Activated naive CD4-positive, alpha-beta T cell treated with Interleukin-2 at 50 U/mL for 16 hours (primary cell): Measurements from ENCODE around the gene PPP2R5B.
"Not testable (repeated sequence)": the region's sequence is repeated elsewhere in the genome, so short reads cannot be mapped to it uniquely, and the experiment has no call there.

Experiments
- DNase-seq: peaks from one replicate; pipeline ENCODE4 v3.0.0-alpha.2; 2020

PPP2R5B gene

DNA sequence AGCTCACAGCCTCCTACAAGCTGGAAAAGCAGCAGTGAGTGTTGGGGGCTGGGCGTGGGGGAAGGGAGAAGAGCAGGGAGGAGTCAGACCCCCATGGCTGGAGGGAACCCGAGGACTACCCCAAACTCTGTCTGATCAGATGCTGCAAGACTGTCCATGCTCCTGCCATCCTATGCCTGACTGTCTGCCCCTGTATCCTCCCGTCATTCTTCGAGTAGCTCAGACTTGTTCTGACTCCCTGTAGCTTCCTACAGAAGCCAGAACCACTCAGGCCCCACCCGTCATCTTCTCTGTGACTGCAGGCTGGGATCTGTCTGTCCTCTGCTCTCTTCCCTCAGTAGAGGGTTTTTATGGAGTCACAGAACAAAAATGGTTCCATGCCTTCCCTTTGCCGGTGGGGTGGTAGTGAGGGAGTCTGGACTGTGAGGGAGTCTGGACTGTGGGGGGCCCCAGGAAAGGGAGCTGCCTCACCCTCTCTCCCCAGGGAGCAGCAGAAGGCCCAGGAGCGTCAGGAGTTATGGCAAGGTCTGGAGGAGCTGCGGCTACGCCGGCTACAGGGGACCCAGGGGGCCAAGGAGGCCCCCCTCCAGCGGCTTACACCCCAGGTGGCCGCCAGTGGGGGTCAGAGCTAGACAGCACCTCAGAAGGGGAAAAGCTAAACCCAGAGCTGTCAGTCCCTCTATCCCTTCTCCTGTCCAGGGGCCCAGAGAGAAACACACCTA, 8.9 kb downstream of the PPP2R5B start:
- DNase-seq: no peak

DNA sequence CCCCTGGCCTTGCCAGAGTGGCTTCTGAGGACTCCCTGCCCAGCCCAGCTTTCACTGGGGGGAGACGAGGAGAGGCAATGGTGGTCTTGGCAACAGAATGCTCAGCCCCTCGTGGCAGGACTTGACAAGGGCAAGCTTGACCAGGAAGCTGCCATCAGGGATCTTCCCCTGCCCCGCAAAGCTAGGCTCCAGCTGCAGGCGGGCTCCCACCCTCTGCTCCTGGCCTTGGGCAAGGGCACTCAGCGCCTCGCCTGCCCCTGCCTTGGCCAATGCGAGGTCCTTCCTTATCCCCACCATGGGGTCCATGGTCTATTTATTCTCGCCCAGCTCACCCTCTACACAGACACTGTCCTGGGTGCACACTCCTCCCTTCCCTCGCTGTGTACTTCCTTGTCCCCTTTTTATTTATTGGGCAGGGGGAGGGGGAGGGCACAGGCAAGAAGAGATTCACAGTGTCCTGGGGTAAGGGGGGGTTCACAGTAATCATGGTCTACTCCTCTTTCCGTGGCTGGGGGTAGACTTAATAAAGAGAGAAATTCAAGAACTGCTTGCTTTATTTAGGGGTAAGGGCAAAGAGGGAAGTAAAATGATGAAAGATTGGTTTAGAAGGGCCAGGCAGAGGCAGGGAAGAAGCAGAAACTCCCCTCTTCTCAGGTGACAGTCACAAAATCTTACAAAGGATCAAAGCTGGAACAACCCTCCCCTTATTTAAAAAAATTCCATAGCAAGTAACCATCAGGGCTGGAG, 9.6 kb downstream of the PPP2R5B start:
- no peak for DNase-seq

DNA sequence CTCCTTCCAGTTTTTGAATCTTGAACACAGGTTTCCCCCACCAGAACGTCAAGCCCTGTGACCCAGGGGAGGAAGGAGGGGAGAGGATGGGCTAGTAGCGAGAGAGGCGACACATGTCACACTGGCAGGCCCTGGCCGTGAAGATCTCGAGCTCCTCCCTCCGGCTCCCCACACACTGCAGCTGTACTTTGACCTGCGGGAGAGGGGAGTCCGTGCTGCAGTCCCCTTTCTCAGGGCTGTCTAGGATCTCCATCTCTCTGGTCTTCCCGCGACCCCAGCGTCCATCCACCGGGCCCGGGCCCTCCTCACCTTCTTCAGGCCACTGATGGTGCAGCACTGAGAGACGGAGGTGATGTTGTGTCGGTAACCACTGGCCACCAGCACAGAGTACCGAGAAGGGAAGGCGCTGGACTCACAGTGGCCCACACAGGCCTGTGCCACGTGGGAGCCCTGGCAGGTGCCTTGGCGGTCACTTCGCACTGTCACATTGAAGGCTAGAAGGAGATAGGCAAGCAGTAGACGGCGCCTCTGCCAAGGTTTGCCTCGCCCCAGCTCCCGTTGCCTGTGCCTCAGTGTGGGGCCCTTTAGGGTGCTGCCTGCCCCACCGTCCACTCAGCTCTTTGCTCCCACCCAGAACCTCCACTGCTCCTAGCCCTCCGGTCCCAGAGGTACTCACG, 10.3 kb downstream of the PPP2R5B start:
- DNase-seq: no peak

DNA sequence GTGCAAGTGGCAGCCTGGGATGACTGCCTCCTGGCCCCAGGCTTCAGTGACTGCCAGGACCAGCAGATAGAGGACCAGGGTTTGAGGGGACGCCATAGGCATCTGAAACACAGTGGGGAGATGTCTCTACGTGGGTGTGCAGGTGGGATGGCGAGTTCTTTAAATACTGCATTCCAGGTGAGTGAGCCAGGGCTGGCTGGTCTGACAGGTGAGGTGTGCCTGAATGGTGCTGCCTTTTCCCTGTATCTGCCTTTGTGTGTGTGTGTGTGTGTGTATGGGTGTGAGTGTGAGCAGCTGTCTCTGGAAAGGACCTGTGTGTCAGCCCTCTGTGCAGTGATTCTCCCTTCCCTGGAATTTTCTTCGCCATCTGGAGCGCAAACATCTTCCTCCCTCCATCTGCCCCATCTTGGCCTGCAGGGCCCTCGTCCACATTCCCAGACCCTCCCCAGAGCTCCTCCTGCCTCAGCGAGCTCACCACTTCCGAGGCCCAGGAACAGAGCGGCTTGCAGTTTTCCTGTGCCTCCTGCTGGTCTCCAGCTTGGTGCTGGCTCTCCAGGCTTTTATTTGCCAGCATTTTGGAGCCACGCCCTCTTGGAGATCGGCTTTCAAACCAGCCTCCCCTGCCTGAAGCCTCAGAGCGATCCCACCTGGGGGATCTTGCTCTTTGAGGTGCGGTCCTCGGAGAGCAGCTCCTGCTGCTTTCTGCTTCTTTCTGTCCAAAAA, 11.0 kb downstream of the PPP2R5B start, which contains the start of gene GPHA2:
GPHA2 (minus strand) TSS at position 535 of the 723 bp plus-strand sequence; CDS start at position 102, 433 bp downstream.
- DNase-seq: no peak

DNA sequence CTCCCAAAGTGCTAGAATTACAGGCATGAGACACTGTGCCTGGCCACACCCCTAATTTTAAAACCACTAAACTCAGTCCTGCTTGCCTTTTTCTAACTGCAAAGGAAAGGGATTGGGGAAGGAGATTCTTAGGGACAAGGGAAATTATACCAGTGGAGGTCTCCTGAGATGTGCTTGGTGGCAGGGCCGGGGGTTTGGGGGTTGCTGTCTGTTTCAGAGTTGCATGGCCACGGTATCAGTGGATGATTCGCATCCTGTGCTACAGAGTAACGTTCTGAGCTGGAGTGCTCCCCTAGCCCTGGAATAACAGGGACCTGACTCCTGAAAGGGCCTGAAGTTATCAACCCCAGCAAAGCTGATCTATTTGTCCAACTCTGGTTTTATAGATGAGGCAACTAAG, 12.1 kb downstream of the PPP2R5B start:
- DNase-seq: no peak

DNA sequence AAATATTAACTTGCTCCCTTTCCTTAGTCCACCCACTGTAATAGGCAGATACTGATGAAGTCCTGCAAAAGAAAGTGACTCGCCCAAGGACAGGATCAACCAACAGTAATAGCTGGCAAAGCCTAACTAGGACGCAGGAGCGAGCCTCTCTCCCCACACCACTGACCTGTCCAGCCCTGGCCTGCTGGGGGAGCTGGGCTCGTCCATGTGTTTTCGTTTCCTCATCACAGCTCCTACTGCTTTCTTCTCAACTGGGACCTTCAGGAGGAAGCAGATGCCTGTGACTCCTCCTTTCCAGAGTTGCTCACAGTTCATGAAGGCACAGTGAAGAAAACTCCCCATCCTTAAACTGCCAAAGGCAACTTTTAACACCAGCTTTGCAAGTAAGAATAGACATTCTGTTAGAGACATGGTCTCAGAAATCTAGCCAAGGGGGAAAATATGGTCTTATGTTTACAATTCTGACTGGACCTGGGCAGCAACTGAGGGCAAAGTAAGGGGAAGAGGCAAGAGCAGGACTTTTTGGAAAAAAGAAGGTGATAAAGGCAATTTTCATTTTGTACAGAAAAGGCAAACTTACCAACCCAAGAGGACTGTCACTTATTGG, 22.8 kb downstream of the PPP2R5B start:
- no peak for DNase-seq

- no peak for DNase-seq
Measured at GRCh38 chr11:64951529-64951928, 27.0 kb downstream of the PPP2R5B start.

GRCh38 chr11:64954201-64954600, 29.7 kb downstream of the PPP2R5B start:
- no peak for DNase-seq

- no peak for DNase-seq
Measured at GRCh38 chr11:64959498-64959897, 35.0 kb downstream of the PPP2R5B start.

GRCh38 chr11:64960719-64961118, 36.2 kb downstream of the PPP2R5B start:
- no peak for DNase-seq

GRCh38 chr11:64963072-64963631, 38.7 kb downstream of the PPP2R5B start:
- DNase-seq: no peak

GRCh38 chr11:64967375-64967774, 42.9 kb downstream of the PPP2R5B start:
- no peak for DNase-seq

DNA sequence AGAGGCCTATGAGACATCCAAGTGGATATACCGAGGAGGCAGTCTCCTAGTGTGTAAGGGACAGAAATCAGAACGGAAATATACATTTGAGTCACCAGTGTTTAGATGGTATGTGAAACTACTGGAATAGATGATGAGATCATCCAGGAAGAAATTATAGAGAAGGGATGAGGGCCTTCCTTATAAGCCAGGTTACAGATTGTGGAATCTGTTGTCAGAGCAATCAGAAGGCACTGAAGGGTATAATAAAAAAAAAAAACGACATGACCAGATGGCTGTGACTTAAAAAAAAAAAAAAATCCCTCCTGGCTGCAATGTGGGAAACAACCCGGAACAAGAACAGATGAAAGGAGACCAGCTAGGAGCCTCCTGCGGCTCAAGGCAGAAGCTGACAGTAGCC, 44.7 kb downstream of the PPP2R5B start:
- DNase-seq: no peak

- peak; percentile 32 for DNase-seq
Measured at GRCh38 chr11:64970731-64971151, 46.3 kb downstream of the PPP2R5B start.

DNA sequence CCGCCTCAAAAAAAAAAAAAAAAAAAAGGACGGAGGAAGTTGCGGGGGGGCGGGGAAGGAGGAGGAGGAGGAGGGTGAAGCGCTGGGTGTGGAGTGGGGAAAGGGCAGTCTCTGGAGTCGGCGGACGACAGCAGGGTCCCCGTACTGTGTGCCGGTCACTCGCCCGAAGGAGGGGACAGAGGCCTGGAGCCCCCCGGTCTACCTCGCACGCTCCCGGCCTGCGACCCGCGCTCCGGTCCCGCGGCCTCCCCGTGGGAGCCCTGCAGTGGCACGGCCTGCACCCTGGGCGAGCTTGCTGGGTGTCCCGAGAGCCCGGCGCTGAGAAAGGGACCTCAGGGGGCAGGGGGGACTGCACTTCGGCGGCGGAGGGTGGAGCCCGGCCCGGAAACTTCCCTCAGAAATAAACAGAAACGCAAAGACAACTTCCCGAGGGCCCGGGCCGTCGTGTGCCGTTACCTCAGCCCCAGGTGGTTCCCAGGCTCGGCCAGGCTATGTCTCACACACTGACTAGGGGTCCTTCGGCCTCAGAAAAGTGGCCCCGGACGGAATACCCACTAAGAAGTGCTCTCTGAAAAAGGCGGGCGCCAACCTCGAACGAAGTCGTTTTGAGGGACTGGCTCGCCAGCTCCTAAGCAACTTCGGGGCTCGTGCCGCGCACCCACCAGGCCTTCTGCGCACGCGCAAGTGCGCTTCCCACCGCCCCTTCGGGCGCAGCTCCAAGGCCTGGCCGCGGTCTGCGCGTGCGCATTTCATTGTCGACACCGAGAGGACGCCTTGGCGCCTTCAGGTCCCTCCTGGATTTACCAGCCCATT, 47.1 kb downstream of the PPP2R5B start, which contains the start of gene MAJIN:
MAJIN (minus strand) TSS at position 688 of the 813 bp plus-strand sequence. CDS start 12,703 bp downstream, outside the sequence.
- DNase-seq: peak; percentile 86

DNA sequence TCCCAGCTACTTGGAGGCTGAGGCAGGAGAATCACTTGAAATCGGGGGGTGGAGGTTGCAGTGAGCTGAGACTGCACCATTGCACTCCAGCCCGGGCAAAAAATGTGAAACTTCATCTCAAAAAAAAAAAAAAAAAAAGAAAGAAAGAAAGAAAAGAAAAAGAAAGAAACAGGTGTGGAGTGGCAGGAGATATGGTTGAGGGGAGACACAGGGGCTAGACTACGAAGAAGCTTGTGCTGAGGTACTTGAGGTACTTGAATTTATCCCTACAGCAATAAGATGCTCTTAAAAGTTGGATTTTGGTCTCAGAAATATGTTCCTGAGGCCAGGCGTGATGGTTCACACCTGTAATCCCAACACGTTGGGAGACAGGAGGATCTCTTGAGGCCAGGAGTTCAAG, 49.6 kb downstream of the PPP2R5B start:
- DNase-seq: no peak

DNA sequence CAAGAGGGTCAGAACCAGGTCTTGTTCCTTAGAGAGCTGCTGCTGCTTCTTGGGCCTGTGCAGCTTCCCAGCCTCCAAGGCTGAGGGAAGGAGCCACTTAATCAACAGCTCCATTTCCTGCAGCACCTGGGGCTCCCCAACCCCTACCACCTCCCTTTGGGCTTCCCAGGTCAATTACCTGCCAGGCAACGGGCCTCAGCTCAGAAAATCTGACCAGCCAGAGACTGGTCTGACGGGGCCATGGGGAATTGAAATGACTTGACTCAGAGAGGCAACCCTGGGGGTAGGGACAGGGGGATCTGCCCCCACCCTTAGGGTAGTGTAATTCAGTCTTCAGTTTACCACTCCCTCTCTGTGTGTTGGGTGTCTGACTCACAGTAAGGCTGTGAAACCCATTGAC, 52.2 kb downstream of the PPP2R5B start:
- no peak for DNase-seq

DNA sequence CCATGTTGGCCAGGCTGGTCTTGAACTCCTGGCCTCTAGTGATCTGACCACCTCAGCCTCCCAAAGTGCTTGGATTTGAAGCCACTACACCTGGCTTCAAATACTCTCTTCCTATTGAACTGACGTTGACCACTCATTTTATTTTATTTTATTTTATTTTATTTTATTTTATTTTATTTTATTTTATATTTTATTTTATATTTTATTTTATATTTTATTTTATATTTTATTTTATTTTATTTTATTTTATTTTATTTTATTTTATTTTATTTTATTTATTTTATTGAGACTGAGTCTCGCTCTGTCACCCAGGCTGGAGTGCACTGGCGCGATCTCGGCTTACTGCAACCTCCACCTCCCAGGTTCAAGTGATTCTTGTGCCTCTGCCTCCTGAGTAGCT, 58.9 kb downstream of the PPP2R5B start:
- DNase-seq: not testable (repeated sequence)
